Gastrocnemius medialis (tissue), 4 donors: ENCODE results near the gene C1QTNF9.

ENCODE experiments used
- CTCF ChIP-seq, 5 experiments: fragments of 450-650 bp in 3 of 5; fragments of 200-600 bp in 2 of 5; sonication (generic) in 2 of 5; IDR thresholded peaks in 4 of 5; conservative IDR thresholded peaks in 1 of 5; 1 replicate in 4 of 5; 2 replicates in 1 of 5; pipeline ENCODE4 v1.5.1; 2016 to 2019; ENCODE audit warnings: antibody characterized with exemption in 5 of 5, mild to moderate bottlenecking in 3 of 5, moderate library complexity in 3 of 5
- POLR2A ChIP-seq, 2 donors: fragments of 450-650 bp; IDR thresholded peaks; one replicate each; pipeline ENCODE4 v1.6.1; 2017; ENCODE audit warnings: antibody characterized with exemption in 2 of 2, mild to moderate bottlenecking in 2 of 2, moderate library complexity in 2 of 2

GRCh38 chr13:24263632-24264031 lies 45.7 kb upstream of the C1QTNF9 start:
- TF ChIP-seq CTCF (IDR thresholded peaks at IDR 0.05 in 4 of 5, conservative IDR thresholded peaks at IDR 0.05 in 1 of 5): no peak
- no peak for TF ChIP-seq POLR2A (IDR thresholded peaks at IDR 0.05)
